ENCODE results near the gene ZNRF3. TPM values are rescaled to one million over a fixed set of nuclear protein-coding genes. Genes with fewer than 3 reads are reported as not detected.

Gene ZNRF3
- total RNA-seq, 1 donor from 2014 or later: 0.69 TPM

DNA sequence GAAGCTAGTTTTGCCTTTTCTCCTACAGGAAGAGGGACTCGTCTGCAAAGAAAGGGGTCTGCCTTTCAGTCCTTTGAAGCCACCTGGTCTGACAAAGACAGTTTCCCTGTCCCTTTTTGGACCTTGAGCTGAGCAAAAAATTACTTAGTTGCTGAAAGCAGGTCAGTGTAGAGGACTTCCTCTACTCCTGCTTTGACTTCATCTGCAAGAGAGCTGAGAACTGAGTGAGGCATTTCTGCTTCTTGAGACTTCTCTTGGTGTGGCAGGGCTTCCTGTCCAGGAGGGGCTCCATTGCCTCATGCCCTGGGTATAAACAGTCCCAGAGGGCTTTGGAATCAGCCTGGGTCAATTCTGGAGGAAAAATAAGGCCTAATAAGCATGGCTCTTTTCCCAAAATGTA is 73.1 kb downstream of the ZNRF3 start:
- CTCF ChIA-PET: no interaction called here
- intact Hi-C loops (cut with micrococcal nuclease): no loop called here

DNA sequence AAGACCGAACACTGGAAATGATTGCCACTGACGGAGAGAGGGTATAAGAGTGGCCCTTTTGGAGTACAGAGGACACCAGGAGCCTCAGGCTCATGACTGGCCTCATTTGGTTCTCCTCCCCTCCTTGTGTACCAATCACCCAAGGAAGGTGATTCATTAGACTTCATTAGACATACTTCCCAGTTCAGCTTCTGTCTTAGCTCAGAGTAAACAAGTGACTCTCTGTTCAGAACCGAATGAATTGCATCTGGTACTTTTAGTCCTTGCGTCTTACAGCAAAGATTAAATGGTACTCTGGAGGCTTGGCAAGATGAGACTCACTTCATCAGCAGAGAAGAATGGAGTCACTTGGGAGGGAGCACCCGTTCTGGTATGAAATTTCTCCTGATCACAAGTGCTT is 75.2 kb downstream of the ZNRF3 start:
- Mint-ChIP-seq H3K4me3 (no peak overlapping the region), H3K27me3 (peaks cover 36% of the 10 kb centered on the region), H3K9me3 (no peaks in the 10 kb centered on the region), H3K27ac (no peak overlapping the region), H3K36me3 (ENCODE audit: low read depth) (no peaks in the 10 kb centered on the region), H3K4me1 (peaks cover 8% of the 10 kb centered on the region)
- TF ChIP-seq, protein P1, sequence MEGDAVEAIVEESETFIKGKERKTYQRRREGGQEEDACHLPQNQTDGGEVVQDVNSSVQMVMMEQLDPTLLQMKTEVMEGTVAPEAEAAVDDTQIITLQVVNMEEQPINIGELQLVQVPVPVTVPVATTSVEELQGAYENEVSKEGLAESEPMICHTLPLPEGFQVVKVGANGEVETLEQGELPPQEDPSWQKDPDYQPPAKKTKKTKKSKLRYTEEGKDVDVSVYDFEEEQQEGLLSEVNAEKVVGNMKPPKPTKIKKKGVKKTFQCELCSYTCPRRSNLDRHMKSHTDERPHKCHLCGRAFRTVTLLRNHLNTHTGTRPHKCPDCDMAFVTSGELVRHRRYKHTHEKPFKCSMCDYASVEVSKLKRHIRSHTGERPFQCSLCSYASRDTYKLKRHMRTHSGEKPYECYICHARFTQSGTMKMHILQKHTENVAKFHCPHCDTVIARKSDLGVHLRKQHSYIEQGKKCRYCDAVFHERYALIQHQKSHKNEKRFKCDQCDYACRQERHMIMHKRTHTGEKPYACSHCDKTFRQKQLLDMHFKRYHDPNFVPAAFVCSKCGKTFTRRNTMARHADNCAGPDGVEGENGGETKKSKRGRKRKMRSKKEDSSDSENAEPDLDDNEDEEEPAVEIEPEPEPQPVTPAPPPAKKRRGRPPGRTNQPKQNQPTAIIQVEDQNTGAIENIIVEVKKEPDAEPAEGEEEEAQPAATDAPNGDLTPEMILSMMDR (IDR thresholded peaks at IDR 0.05): no peak
- ATAC-seq (ENCODE audit: low read depth) (no peak), DNase-seq (no peak)
- CTCF ChIA-PET: no interaction called here
- POLR2A ChIA-PET: no interaction called here
- intact Hi-C loops (cut with micrococcal nuclease): no loop called here

More for the DNA sequence above, 73.1 kb downstream of the ZNRF3 start:
- no peaks in the 10 kb centered on the region for H3K9me3 Mint-ChIP-seq
- DNase-seq: no peak
- no peak overlapping the region for H3K4me3 Mint-ChIP-seq
- H3K36me3 Mint-ChIP-seq (ENCODE audit: low read depth): no peaks in the 10 kb centered on the region
- H3K27me3 Mint-ChIP-seq: peaks cover 37% of the 10 kb centered on the region
- no peak overlapping the region for H3K27ac Mint-ChIP-seq
- H3K4me1 Mint-ChIP-seq: peaks cover 8% of the 10 kb centered on the region
- TF ChIP-seq, protein P1 (IDR thresholded peaks at IDR 0.05): no peak
- POLR2A ChIA-PET: interaction anchor here (0.6 kb wide), 1 partner anchor 211 kb away, joined by 3 read pairs; no protein-coding TSS in a partner anchor
- ATAC-seq (ENCODE audit: low read depth): no peak

DNA sequence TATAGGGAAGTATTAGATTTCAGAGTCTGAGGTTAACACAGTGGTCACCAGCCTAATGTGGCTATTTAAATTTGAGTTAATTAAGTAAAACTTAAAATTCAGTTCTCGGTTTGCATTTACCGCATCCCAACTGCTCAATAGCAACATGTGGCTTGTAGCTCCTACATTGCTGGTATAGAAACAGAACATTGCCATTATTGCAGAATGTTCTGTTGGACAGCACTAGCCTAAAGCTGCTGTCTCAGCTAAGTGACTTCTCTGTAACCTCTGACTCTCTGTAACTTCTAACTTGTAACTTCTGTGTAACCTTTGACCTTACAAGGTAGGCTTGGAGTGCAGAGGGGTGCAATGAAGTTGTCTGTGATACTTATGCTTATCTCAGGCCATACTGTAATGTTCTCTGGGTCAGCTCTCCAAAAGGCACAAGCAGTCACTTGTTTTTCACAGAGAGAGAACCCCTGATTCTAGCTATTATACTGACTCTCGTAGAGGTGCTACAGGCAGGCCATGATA is 78.7 kb downstream of the ZNRF3 start:
- TF ChIP-seq, protein P1 (IDR thresholded peaks at IDR 0.05): no peak
- intact Hi-C loops (cut with micrococcal nuclease): no loop called here
- DNase-seq (no peak), ATAC-seq (ENCODE audit: low read depth) (no peak)
- Mint-ChIP-seq H3K36me3 (ENCODE audit: low read depth) (no peaks in the 10 kb centered on the region), H3K4me3 (no peak overlapping the region), H3K27ac (no peak overlapping the region), H3K27me3 (peaks cover 44% of the 10 kb centered on the region), H3K9me3 (no peaks in the 10 kb centered on the region), H3K4me1 (no peaks in the 10 kb centered on the region)
- CTCF ChIA-PET: no interaction called here
- POLR2A ChIA-PET: no interaction called here

DNA sequence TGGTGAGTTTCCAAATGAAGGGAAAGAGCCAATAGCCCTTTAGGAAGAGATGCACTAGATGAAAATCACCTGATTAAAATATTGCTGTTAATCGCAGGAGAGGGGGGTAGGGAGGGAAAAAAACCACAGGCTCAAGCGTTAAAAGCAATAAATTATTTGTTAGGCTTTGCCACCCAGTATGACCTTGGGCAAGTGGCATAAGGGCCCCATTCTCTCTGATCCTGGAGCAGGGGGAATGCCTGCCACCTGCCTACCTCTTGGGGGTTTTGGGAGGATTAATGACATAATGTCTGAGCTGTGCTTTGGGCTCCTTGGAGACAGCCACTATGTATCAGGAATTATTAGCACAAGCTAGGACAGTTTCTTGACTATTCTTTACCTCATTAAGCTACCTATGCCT is 80.0 kb downstream of the ZNRF3 start:
- POLR2A ChIA-PET: no interaction called here
- peaks cover 41% of the 10 kb centered on the region for H3K27me3 Mint-ChIP-seq
- no peaks in the 10 kb centered on the region for H3K4me1 Mint-ChIP-seq
- no peaks in the 10 kb centered on the region for H3K36me3 Mint-ChIP-seq (ENCODE audit: low read depth)
- no peaks in the 10 kb centered on the region for H3K9me3 Mint-ChIP-seq
- H3K27ac Mint-ChIP-seq: no peak overlapping the region
- CTCF ChIA-PET: no interaction called here
- TF ChIP-seq, protein P1 (IDR thresholded peaks at IDR 0.05): no peak
- intact Hi-C loops (cut with micrococcal nuclease): no loop called here
- ATAC-seq (ENCODE audit: low read depth) (no peak), DNase-seq (no peak)
- H3K4me3 Mint-ChIP-seq: no peak overlapping the region

DNA sequence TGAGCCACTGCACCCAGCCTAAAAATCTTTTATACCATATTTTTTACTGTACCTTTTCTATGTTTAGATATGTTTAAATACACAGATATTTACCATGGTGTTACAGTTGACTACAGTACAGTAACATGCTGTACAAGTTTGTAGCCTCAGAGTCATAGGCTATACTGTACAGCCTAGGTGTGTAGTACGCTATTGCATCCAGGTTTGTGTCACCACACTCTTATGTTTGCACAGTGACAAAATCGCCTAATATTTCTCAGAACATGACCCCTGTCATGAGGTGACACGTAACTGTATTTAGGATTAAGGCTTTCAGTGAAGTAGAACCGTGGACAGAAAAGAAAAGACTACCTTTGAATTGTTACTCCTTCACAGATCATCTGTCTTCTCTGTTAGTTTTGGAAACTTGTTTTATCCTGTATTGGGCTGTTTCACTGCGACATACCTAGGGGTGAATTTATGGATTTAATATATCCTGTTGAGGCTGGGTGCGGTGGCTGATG is 83.8 kb downstream of the ZNRF3 start:
- Mint-ChIP-seq H3K9me3 (no peaks in the 10 kb centered on the region), H3K4me3 (no peak overlapping the region), H3K36me3 (ENCODE audit: low read depth) (no peaks in the 10 kb centered on the region), H3K27me3 (peaks cover 24% of the 10 kb centered on the region), H3K4me1 (no peaks in the 10 kb centered on the region), H3K27ac (no peak overlapping the region)
- no peak for DNase-seq
- intact Hi-C loops (cut with micrococcal nuclease): no loop called here
- ATAC-seq (ENCODE audit: low read depth): no peak
- TF ChIP-seq, protein P1 (IDR thresholded peaks at IDR 0.05): no peak
- CTCF ChIA-PET: no interaction called here
- POLR2A ChIA-PET: no interaction called here

Data from activated B cell treated with CpG ODN at 0.5 μM for 24 hours (primary cell).